MCF 10A (cell line): ENCODE measurements around the gene SIRT1. TPM values are rescaled to one million over a fixed set of nuclear protein-coding genes. Genes with fewer than 3 reads are reported as not detected.

Experiments
- BruUV-seq: library from RNA; stranded (reverse); fragments of 400-500 nt; replicated peaks from 2 replicates; lab custom pipeline; 2021; lab: Mats Ljungman, UMichigan
- CTCF ChIA-PET: fragments of 300-600 bp; sonication (Branson Sonifier 250); formaldehyde crosslinking; extraction: SDS; loops from one replicate; lab custom pipeline; 2021; ENCODE audit warnings: antibody characterized with exemption, inconsistent platforms; lab: Yijun Ruan, JAX
- POLR2A ChIA-PET: fragments of 300-600, 350-650 bp; sonication (Branson Sonifier 250); formaldehyde crosslinking; extraction: SDS; loops from one replicate; lab custom pipeline; 2020; ENCODE audit warnings: antibody characterized with exemption, inconsistent platforms; lab: Yijun Ruan, JAX
- DNase-seq: peaks from one replicate; pipeline ENCODE4 v3.0.0-alpha.2; 2018; ENCODE audit not compliant: unreplicated experiment
- H3K27ac Mint-ChIP-seq: one replicate; pipeline ENCODE4 v1.8.0; 2022; ENCODE audit warnings: mild to moderate bottlenecking, low read depth, mixed read lengths; ENCODE audit not compliant: unreplicated experiment
- H3K27me3 Mint-ChIP-seq: one replicate; pipeline ENCODE4 v1.8.0; 2022; ENCODE audit warnings: mixed read lengths; ENCODE audit not compliant: insufficient read depth, unreplicated experiment
- H3K36me3 Mint-ChIP-seq: one replicate; pipeline ENCODE4 v1.8.0; 2022; ENCODE audit warnings: mild to moderate bottlenecking, moderate library complexity, mixed read lengths; ENCODE audit not compliant: insufficient read depth, unreplicated experiment
- H3K4me1 Mint-ChIP-seq: one replicate; pipeline ENCODE4 v1.8.0; 2022; ENCODE audit warnings: mixed read lengths; ENCODE audit not compliant: insufficient read depth, unreplicated experiment
- H3K4me3 Mint-ChIP-seq: one replicate; pipeline ENCODE4 v1.8.0; 2022; ENCODE audit warnings: mild to moderate bottlenecking, moderate library complexity, mixed read lengths; ENCODE audit not compliant: unreplicated experiment
- H3K9me3 Mint-ChIP-seq: one replicate; pipeline ENCODE4 v1.8.0; 2022; ENCODE audit warnings: mixed read lengths; ENCODE audit not compliant: unreplicated experiment
- CTCF ChIP-seq: fragments of 200-600 bp; IDR thresholded peaks from one replicate; pipeline ENCODE4 v1.8.0; 2022; ENCODE audit warnings: antibody characterized with exemption, mild to moderate bottlenecking; ENCODE audit not compliant: unreplicated experiment
- intact Hi-C: fragments of 100-400 bp; cut with micrococcal nuclease; formaldehyde crosslinking; loops from 2 replicates; pipeline ENCODE4 v1.14.1; 2022
- total RNA-seq: library from RNA; stranded (reverse); gene quantifications from 2 replicates; pipeline ENCODE4 v1.2.3, GENCODE V29; 2022

SIRT1 gene
- total RNA-seq, 1 experiment from 2014 or later: 17.9 TPM

DNA sequence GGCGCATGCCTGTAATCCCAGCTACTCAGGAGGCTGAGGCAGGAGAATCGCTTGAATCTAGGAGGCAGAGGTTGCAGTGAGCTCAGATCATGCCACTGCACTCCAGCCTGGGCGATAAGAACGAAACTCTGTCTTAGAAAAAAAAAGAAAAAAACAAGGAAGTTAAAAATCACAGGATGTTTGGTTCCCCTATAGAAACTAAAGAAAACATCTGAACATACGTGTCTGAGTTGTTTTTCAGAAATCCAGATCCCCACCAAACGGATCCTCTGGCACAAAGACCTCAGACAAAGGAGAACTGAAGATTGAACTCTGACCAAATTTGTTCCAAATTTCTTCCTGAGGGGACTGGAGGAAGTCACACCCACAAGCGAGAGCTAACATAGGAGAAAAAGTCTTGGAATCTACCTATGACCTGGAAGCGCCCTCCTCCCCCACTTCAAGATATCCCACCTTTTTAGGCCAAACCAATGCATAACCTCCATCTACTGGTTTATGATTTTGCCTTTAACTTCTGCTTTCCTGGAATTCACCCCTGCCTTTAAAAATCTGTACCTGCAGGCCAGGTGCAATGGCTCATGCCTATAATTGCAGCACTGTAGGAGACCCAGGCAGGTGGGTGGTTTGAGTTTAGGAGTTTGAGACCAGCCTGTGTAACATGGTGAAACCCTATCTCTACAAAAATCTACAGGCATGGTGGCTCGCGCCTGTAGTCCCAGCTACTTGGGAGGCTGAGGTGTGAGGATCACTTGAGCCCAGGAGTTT, 19.7 kb upstream of the SIRT1 start:
- Mint-ChIP-seq H3K9me3 (no peaks in the 10 kb centered on the region), H3K4me3 (no peak overlapping the region), H3K4me1 (no peaks in the 10 kb centered on the region), H3K27me3 (no peaks in the 10 kb centered on the region), H3K36me3 (no peaks in the 10 kb centered on the region), H3K27ac (no peak overlapping the region)
- ChIA-PET POLR2A (interaction anchor here (0.7 kb wide), 1 partner anchor 11 kb away, joined by 3 read pairs; no protein-coding TSS in a partner anchor), CTCF (interaction anchor here (0.6 to 3.5 kb wide), 7 partner anchors 8 to 1025 kb away, joined by 3 to 10 read pairs (median 3); no protein-coding TSS in a partner anchor)
- no TSS peak for BruUV-seq
- no peak for DNase-seq
- no peak for TF ChIP-seq CTCF
- intact Hi-C loops: no loop called here

- Mint-ChIP-seq H3K4me1 (no peaks in the 10 kb centered on the region), H3K9me3 (no peaks in the 10 kb centered on the region), H3K27ac (no peak overlapping the region), H3K27me3 (no peaks in the 10 kb centered on the region), H3K36me3 (no peaks in the 10 kb centered on the region), H3K4me3 (no peak overlapping the region)
- TF ChIP-seq CTCF: no peak
- no peak for DNase-seq
- no TSS peak for BruUV-seq
- intact Hi-C loops: no loop called here
- ChIA-PET POLR2A (interaction anchor here (0.6 to 1.3 kb wide), 4 partner anchors 9 to 266 kb away, joined by 3 to 7 read pairs (median 3); partner anchors contain the start of gene SIRT1), CTCF (interaction anchor here (1.2 to 1.3 kb wide), 2 partner anchors 12 to 13 kb away, joined by 5 to 7 read pairs; no protein-coding TSS in a partner anchor)
Measured at GRCh38 chr10:67868132-67868531, 16.3 kb upstream of the SIRT1 start.

GRCh38 chr10:67869996-67870395, 14.5 kb upstream of the SIRT1 start:
- no peak for TF ChIP-seq CTCF
- ChIA-PET CTCF (interaction anchor here (0.7 kb wide), 1 partner anchor 29 kb away, joined by 3 read pairs; no protein-coding TSS in a partner anchor), POLR2A (interaction anchor here (0.7 kb wide), 1 partner anchor 14 kb away, joined by 3 read pairs; no protein-coding TSS in a partner anchor)
- H3K4me1 Mint-ChIP-seq: no peaks in the 10 kb centered on the region
- no peaks in the 10 kb centered on the region for H3K9me3 Mint-ChIP-seq
- no peaks in the 10 kb centered on the region for H3K36me3 Mint-ChIP-seq
- no peak overlapping the region for H3K27ac Mint-ChIP-seq
- no TSS peak for BruUV-seq
- no peaks in the 10 kb centered on the region for H3K27me3 Mint-ChIP-seq
- no peak overlapping the region for H3K4me3 Mint-ChIP-seq
- no peak for DNase-seq
- intact Hi-C loops: no loop called here
